Suprapubic skin (tissue), 4 donors: ENCODE measurements around the gene PTGDR2. TPM values are rescaled to one million over a fixed set of nuclear protein-coding genes. Genes with fewer than 3 reads are reported as not detected.
"Not testable (repeated sequence)": the region's sequence is repeated elsewhere in the genome, so short reads cannot be mapped to it uniquely, and the experiment has no call there.

ENCODE experiments used
- DNase-seq, 2 donors: peaks; one replicate each; pipeline ENCODE4 v3.0.0-alpha.2; 2019; ENCODE audit warnings: low spot score in 2 of 2
- H3K27ac ChIP-seq: fragments of 200-600 bp; sonication (generic); one replicate; pipeline ENCODE4 v1.5.1; 2019
- H3K27me3 ChIP-seq: fragments of 200-600 bp; sonication (generic); one replicate; pipeline ENCODE4 v1.5.1; 2019
- H3K36me3 ChIP-seq: fragments of 200-600 bp; sonication (generic); one replicate; pipeline ENCODE4 v1.5.1; 2019
- H3K4me1 ChIP-seq: fragments of 200-600 bp; sonication (generic); one replicate; pipeline ENCODE4 v1.5.1; 2019
- H3K4me3 ChIP-seq: fragments of 200-600 bp; sonication (generic); one replicate; pipeline ENCODE4 v1.5.1; 2019; ENCODE audit warnings: mild to moderate bottlenecking
- H3K9me3 ChIP-seq: fragments of 200-600 bp; sonication (generic); one replicate; pipeline ENCODE4 v1.5.1; 2019
- EP300 ChIP-seq: sonication (generic); formaldehyde crosslinking; IDR thresholded peaks from one replicate; pipeline ENCODE4 v1.6.1; 2017; ENCODE audit warnings: antibody characterized with exemption
- POLR2A ChIP-seq, 2 donors: fragments of 450-650 bp; IDR thresholded peaks; one replicate each; pipeline ENCODE4 v1.6.1; 2017; ENCODE audit warnings: antibody characterized with exemption in 2 of 2, mild to moderate bottlenecking in 2 of 2, moderate library complexity in 2 of 2
- POLR2AphosphoS5 ChIP-seq, 3 donors: sonication (generic); formaldehyde crosslinking; IDR thresholded peaks; one replicate each; pipeline ENCODE4 v1.6.1; 2017; ENCODE audit warnings: antibody characterized with exemption in 3 of 3
- WGBS: methylation state at CpG from one replicate; pipeline ENCODE4 v1.1.5; 2018; 5-methylcytosine and 5-hydroxymethylcytosine counted together
- total RNA-seq, 4 donors: library from RNA; depleted of rRNA; stranded (reverse); fragments of >200 nt; gene quantifications; one replicate each; pipeline ENCODE4 v1.1.0, GENCODE V29; 2016
- TF ChIP-seq, protein P1 (sequence below), 2 donors: fragments of 200-600 bp in 1 of 2; fragments of 450-650 bp in 1 of 2; sonication (generic) in 1 of 2; IDR thresholded peaks; one replicate each; pipeline ENCODE4 v1.5.1; 2016 to 2019; ENCODE audit warnings: antibody characterized with exemption in 2 of 2, mild to moderate bottlenecking in 1 of 2, moderate library complexity in 1 of 2

The PTGDR2 gene
- total RNA-seq, 4 donors from 2014 or later = 0.19 to 0.68 (median 0.34) TPM; not detected in 1

DNA sequence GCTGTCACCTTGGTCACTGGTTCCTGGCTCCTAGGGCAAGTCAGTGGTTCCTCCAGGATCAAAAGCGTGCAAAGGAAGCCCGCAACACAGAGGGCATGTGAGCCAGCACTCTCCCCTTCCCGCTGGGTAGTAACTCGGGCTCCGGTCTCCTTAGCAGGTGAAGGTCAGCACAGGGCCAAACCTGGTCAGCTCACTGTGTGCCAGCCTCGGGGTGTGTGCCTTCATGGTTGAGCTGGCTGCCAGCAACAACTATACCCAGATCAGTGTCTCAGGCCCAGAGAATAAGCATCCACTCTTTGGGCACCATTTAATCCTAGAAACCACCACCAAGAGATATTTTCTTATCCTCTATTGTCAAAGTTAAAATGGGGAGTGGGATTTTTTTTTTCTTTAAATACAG is 30.0 kb downstream of the PTGDR2 start:
- WGBS = 86% methylated on average over 5 of the region's 6 CpGs
- Histone ChIP-seq H3K27me3 (no peaks in the 10 kb centered on the region), H3K4me3 (no peak overlapping the region), H3K27ac (no peak overlapping the region), H3K9me3 (no peaks in the 10 kb centered on the region), H3K36me3 (no peaks in the 10 kb centered on the region), H3K4me1 (no peaks in the 10 kb centered on the region)
- DNase-seq = no peak
- TF ChIP-seq POLR2AphosphoS5 (IDR thresholded peaks at IDR 0.05) = no peak
- no peak for TF ChIP-seq POLR2A (IDR thresholded peaks at IDR 0.05)
- no peak for TF ChIP-seq EP300
- TF ChIP-seq, protein P1, sequence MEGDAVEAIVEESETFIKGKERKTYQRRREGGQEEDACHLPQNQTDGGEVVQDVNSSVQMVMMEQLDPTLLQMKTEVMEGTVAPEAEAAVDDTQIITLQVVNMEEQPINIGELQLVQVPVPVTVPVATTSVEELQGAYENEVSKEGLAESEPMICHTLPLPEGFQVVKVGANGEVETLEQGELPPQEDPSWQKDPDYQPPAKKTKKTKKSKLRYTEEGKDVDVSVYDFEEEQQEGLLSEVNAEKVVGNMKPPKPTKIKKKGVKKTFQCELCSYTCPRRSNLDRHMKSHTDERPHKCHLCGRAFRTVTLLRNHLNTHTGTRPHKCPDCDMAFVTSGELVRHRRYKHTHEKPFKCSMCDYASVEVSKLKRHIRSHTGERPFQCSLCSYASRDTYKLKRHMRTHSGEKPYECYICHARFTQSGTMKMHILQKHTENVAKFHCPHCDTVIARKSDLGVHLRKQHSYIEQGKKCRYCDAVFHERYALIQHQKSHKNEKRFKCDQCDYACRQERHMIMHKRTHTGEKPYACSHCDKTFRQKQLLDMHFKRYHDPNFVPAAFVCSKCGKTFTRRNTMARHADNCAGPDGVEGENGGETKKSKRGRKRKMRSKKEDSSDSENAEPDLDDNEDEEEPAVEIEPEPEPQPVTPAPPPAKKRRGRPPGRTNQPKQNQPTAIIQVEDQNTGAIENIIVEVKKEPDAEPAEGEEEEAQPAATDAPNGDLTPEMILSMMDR (IDR thresholded peaks at IDR 0.05) = no peak

DNA sequence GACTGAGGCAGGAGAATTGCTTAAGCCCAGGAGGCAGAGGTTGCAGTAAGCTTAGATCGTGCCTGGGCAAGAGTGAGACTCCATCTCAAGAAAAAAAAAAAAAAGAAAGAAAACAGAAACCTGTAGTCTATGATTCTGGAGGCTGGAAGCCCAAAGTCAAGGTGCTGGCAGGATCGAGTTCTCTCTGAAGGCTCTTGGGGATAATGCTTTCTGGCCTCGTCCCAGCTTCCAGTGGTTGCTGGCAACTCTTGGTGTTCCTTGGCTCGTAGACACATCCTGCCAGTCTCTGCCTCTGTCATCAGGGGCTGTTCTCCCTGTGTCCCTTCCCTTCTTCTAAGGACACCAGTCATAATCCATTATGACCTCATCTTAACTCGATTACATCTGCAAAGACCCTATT is 30.6 kb downstream of the PTGDR2 start:
- TF ChIP-seq EP300 (no peak), POLR2A (IDR thresholded peaks at IDR 0.05) (no peak), POLR2AphosphoS5 (IDR thresholded peaks at IDR 0.05) (no peak)
- TF ChIP-seq, protein P1 (IDR thresholded peaks at IDR 0.05) = no peak
- Histone ChIP-seq H3K27me3 (no peaks in the 10 kb centered on the region), H3K9me3 (no peaks in the 10 kb centered on the region), H3K4me3 (no peak overlapping the region), H3K4me1 (no peaks in the 10 kb centered on the region), H3K36me3 (no peaks in the 10 kb centered on the region), H3K27ac (no peak overlapping the region)
- 75% methylated on average over 5 of the region's 5 CpGs for WGBS
- DNase-seq = no peak

DNA sequence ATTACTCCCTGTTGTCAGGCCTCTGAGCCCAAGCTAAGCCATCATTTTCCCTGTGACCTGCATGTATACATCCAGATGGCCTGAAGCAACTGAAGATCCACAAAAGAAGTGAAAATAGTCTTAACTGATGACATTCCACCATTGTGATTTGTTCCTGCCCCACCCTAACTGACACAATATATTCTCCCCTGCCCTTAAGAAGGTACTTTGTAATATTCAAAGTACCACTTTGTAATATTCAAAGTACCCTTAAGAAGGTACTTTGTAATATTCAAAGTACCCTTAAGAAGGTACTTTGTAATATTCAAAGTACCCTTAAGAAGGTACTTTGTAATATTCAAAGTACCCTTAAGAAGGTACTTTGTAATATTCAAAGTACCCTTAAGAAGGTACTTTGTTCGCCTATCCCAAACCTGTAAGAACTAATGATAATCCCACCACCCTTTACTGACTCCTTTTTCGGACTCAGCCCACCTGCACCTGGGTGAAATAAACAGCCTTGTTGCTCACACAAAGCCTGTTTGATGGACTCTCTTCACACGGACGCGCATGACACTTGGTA is 31.9 kb downstream of the PTGDR2 start:
- not testable (repeated sequence) for DNase-seq, H3K27me3 ChIP-seq, H3K9me3 ChIP-seq, H3K4me3 ChIP-seq, H3K36me3 ChIP-seq, H3K4me1 ChIP-seq, H3K27ac ChIP-seq
- WGBS = 92% methylated on average over 5 of the region's 5 CpGs

DNA sequence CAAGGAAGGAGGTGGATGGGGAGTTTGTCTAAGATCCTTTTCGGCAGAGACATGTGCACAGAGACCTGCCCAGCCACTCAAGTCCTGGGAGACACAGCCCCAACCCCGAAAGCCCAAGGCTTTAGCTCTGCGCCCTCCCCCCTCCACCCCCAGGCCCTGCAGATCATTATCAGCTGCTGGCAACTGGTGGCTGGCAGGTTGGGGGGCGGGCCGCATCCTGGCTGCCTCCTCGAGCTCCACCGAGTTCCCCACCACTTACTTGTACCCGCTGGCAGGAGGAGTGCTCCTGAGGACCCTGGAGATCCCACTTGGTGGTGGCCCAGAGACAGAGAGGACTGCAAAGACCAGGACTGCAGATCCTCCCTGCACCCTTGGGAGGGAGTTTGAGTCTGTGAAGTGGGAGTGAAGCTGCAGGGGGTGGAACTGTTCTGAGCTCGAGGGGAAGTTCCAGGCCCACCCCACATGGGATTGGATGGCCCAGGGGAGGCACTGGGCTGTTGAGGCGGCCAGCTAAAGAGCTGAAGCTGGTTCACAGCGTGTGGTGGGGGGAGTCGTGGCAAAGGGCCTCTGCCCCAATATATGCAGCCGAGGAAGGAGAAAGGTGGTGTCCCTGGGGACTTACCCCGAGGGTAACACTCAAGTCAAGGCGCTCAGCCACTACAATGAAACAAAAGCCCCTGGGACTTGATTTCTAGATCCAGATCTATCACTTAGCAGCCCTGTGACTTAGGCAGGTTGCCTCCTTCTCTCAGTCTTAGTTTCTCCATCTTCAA is 33.7 kb downstream of the PTGDR2 start:
- Histone ChIP-seq H3K9me3 (peaks cover 3% of the 10 kb centered on the region), H3K36me3 (no peaks in the 10 kb centered on the region), H3K4me3 (no peak overlapping the region), H3K4me1 (no peaks in the 10 kb centered on the region), H3K27ac (no peak overlapping the region), H3K27me3 (no peaks in the 10 kb centered on the region)
- DNase-seq = no peak
- TF ChIP-seq EP300 (no peak), POLR2AphosphoS5 (IDR thresholded peaks at IDR 0.05) (no peak), POLR2A (IDR thresholded peaks at IDR 0.05) (no peak)
- TF ChIP-seq, protein P1 (IDR thresholded peaks at IDR 0.05) = no peak
- WGBS = 54% methylated on average over 15 of the region's 15 CpGs

DNA sequence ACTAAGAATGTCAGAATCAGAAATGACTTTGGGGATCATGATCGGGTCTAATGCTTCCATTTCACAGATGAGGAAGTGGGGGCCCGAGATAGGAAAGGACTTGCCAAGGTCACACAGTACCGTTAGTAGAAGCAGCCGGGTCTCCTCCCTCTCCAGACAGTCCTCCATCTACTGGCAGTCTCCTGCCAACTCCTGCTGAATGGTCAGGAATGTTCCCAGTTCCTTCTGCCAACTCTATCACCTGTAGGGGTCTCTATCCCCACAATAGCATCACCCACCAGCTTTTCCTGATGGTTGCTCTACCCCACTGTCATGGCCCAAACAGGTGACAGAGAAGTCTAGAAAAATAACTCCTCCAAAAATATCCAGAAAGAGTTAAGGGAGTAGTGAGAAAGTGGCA is 37.7 kb downstream of the PTGDR2 start:
- H3K4me1 ChIP-seq = no peaks in the 10 kb centered on the region
- DNase-seq = no peak
- peaks cover 3% of the 10 kb centered on the region for H3K9me3 ChIP-seq
- H3K27me3 ChIP-seq = no peaks in the 10 kb centered on the region
- no peak overlapping the region for H3K4me3 ChIP-seq
- 77% methylated on average over 4 of the region's 4 CpGs for WGBS
- no peak for TF ChIP-seq POLR2AphosphoS5 (IDR thresholded peaks at IDR 0.05)
- TF ChIP-seq, protein P1 (IDR thresholded peaks at IDR 0.05) = no peak
- H3K36me3 ChIP-seq = no peaks in the 10 kb centered on the region
- no peak overlapping the region for H3K27ac ChIP-seq
